Lower leg skin (tissue), 4 donors: Measurements from ENCODE around the gene POMGNT1. TPM values are rescaled to one million over a fixed set of nuclear protein-coding genes. Genes with fewer than 3 reads are reported as not detected.

Experiments
- DNase-seq, 2 donors: peaks; one replicate each; pipeline ENCODE4 v3.0.0-alpha.2; 2019; ENCODE audit warnings: low spot score in 2 of 2
- H3K4me3 ChIP-seq: fragments of 200-600 bp; sonication (generic); 2 replicates; pipeline ENCODE4 v1.5.1; 2017; ENCODE audit warnings: mild to moderate bottlenecking, low read depth; ENCODE audit not compliant: poor library complexity, severe bottlenecking
- CTCF ChIP-seq, 3 donors: fragments of 450-650 bp; IDR thresholded peaks; one replicate each; pipeline ENCODE4 v1.5.1; 2016; ENCODE audit warnings: antibody characterized with exemption in 3 of 3, mild to moderate bottlenecking in 3 of 3, moderate library complexity in 2 of 3
- POLR2A ChIP-seq, 2 donors: fragments of 450-650 bp; IDR thresholded peaks; one replicate each; pipeline ENCODE4 v1.6.1; 2016 to 2017; ENCODE audit warnings: antibody characterized with exemption in 2 of 2, mild to moderate bottlenecking in 1 of 2, moderate library complexity in 1 of 2
- WGBS, 2 donors: methylation state at CpG; one replicate each; pipeline ENCODE4 v1.1.5; 2018; 5-methylcytosine and 5-hydroxymethylcytosine counted together
- intact Hi-C: fragments of 100-400 bp; cut with DNase I; formaldehyde crosslinking; loops from one replicate; pipeline ENCODE4 v1.15.0; 2023; ENCODE audit warnings: low total_unique reads
- total RNA-seq, 4 donors: library from RNA; depleted of rRNA; stranded (reverse); fragments of >200 nt; gene quantifications; one replicate each; pipeline ENCODE4 v1.1.0, GENCODE V29; 2016

Gene POMGNT1
- total RNA-seq, 4 donors from 2014 or later: 26.4 to 46.7 (median 36.4) TPM

GRCh38 chr1:46193984-46194570 is 4.2 kb downstream of the POMGNT1 start:
- no peak for DNase-seq
- no peak for TF ChIP-seq CTCF (IDR thresholded peaks at IDR 0.05)
- TF ChIP-seq POLR2A (IDR thresholded peaks at IDR 0.05): no peak
- intact Hi-C loops: loop anchor here (5.0 kb wide), 1 partner anchor 1038 kb away; the partner anchor contains the start of gene TAL1
- 86 to 91% methylated on average over 9 of the region's 9 CpGs for WGBS, 2 donors
- H3K4me3 ChIP-seq: no peak overlapping the region

GRCh38 chr1:46193285-46193684 is 4.9 kb downstream of the POMGNT1 start:
- H3K4me3 ChIP-seq: no peak overlapping the region
- no peak for TF ChIP-seq POLR2A (IDR thresholded peaks at IDR 0.05)
- no peak for TF ChIP-seq CTCF (IDR thresholded peaks at IDR 0.05)
- no peak for DNase-seq
- 94 to 96% methylated on average over 7 of the region's 7 CpGs for WGBS, 2 donors
- intact Hi-C loops: loop anchor here (5.0 kb wide), 1 partner anchor 1039 kb away; the partner anchor contains the start of gene TAL1

- intact Hi-C loops: loop anchor here (5.0 kb wide), 1 partner anchor 1040 kb away; the partner anchor contains the start of gene TAL1
- H3K4me3 ChIP-seq: no peak overlapping the region
- no peak for DNase-seq
- WGBS, 2 donors: 94 to 95% methylated on average over 10 of the region's 10 CpGs
- TF ChIP-seq CTCF (IDR thresholded peaks at IDR 0.05) (no peak), POLR2A (IDR thresholded peaks at IDR 0.05) (no peak)
Measured at GRCh38 chr1:46192171-46192570, 6.1 kb downstream of the POMGNT1 start.

- WGBS, 2 donors: 91 to 93% methylated on average over 9 of the region's 9 CpGs
- DNase-seq: no peak
- intact Hi-C loops: loop anchor here (5.0 kb wide), 1 partner anchor 1041 kb away; the partner anchor contains the start of gene TAL1
- TF ChIP-seq CTCF (IDR thresholded peaks at IDR 0.05) (no peak), POLR2A (IDR thresholded peaks at IDR 0.05) (no peak)
- H3K4me3 ChIP-seq: no peak overlapping the region
Measured at GRCh38 chr1:46191033-46191701, 7.1 kb downstream of the POMGNT1 start.

- H3K4me3 ChIP-seq: no peak overlapping the region
- intact Hi-C loops: loop anchor here (5.0 kb wide), 1 partner anchor 1042 kb away; the partner anchor contains the start of gene TAL1
- no peak for DNase-seq
- WGBS, 2 donors: 75 to 81% methylated on average over 3 of the region's 3 CpGs
- TF ChIP-seq CTCF (IDR thresholded peaks at IDR 0.05): no peak
- TF ChIP-seq POLR2A (IDR thresholded peaks at IDR 0.05): no peak
Measured at GRCh38 chr1:46190539-46190938, 7.7 kb downstream of the POMGNT1 start.
